Heart right ventricle (tissue), 16 donors: ENCODE data around the gene PTHLH. TPM values are rescaled to one million over a fixed set of nuclear protein-coding genes. Genes with fewer than 3 reads are reported as not detected.

Experiments
- ATAC-seq, 8 donors: fragments of 200-7000 bp; cut with Tn5 transposase; one replicate each; pipeline ENCODE4 v1.9.1; 2020; ENCODE audit warnings: mild to moderate bottlenecking in 8 of 8, moderate library complexity in 8 of 8, moderate number of reproducible peaks in 1 of 8
- DNase-seq, 2 donors: peaks; one replicate each; pipeline ENCODE4 v3.0.0-alpha.2; 2020
- H3K27ac ChIP-seq, 10 donors: fragments of 200-600 bp; sonication (generic) in 2 of 10; one replicate each; pipeline versions ENCODE4 v1.5.0 to v1.8.0; 2020 to 2022; ENCODE audit warnings: mild to moderate bottlenecking in 3 of 10
- H3K27me3 ChIP-seq, 7 donors: fragments of 200-600 bp; one replicate each; pipeline ENCODE4 v1.8.0; 2021 to 2022; ENCODE audit warnings: mild to moderate bottlenecking in 2 of 7
- H3K36me3 ChIP-seq, 9 donors: fragments of 200-600 bp; sonication (generic) in 1 of 9; one replicate each; pipeline versions ENCODE4 v1.5.0 to v1.8.0; 2020 to 2022; ENCODE audit warnings: mild to moderate bottlenecking in 2 of 9
- H3K4me1 ChIP-seq, 9 donors: fragments of 200-600 bp; sonication (generic) in 1 of 9; one replicate each; pipeline versions ENCODE4 v1.5.0 to v1.8.0; 2020 to 2022; ENCODE audit warnings: mild to moderate bottlenecking in 4 of 9
- H3K4me3 ChIP-seq, 10 donors: fragments of 200-600 bp; sonication (generic) in 2 of 10; one replicate each; pipeline versions ENCODE4 v1.5.0 to v1.8.0; 2020 to 2022; ENCODE audit warnings: mild to moderate bottlenecking in 7 of 10, moderate library complexity in 2 of 10
- H3K9me3 ChIP-seq, 11 donors: fragments of 200-600 bp in 10 of 11; sonication (generic) in 2 of 11; one replicate each; pipeline versions ENCODE4 v1.5.0 to v1.8.0; 2013 to 2022; ENCODE audit warnings: mild to moderate bottlenecking in 2 of 11, control low read depth in 1 of 11, moderate library complexity in 1 of 11
- CTCF ChIP-seq, 9 donors: fragments of 200-600 bp; sonication (generic) in 2 of 9; IDR thresholded peaks; one replicate each; pipeline versions ENCODE4 v1.5.0 to v1.8.0; 2021 to 2022; ENCODE audit warnings: antibody characterized with exemption in 9 of 9, mild to moderate bottlenecking in 5 of 9, moderate library complexity in 1 of 9
- WGBS, 2 donors: extraction: QIAGEN DNeasy Blood & Tissue Kit; methylation state at CpG; one replicate each; pipeline ENCODE4 v1.1.7; 2013; ENCODE audit warnings: inconsistent platforms in 1 of 2; 5-methylcytosine and 5-hydroxymethylcytosine counted together
- intact Hi-C, 10 donors: fragments of 100-400 bp; cut with DNase I; formaldehyde crosslinking; loops; one replicate each; pipeline versions ENCODE4 v1.11.1 to v1.14.2; 2022
- polyA plus RNA-seq, 2 donors: library from polyadenylated mRNA; stranded (reverse); fragments of 200-250 nt; gene quantifications; one replicate each; pipeline ENCODE4 v1.2.3, GENCODE V29; 2013
- total RNA-seq, 10 donors: library from RNA; stranded (reverse); fragmentation: NEBNext Ultra II Directional in 3 of 10; extraction: Animal tissue kit (Norgen Biotek cat#: 25700) in 3 of 10; gene quantifications; one replicate each; pipeline versions ENCODE4 v1.2.1 to v1.2.4, GENCODE V29; 2021 to 2023
- donor health status: Arrhythmogenic right ventricular cardiomyopathy.
- donor health status: ischemic (EF 13 %, LVEDD 7.1; RV severe dilation, severe dysfunction).
- donor health status: healthy with polysubstance abuse.
- donor health status: DM: no; HTN: yes; CAD: no.
- donor health status: DM: no; HTN: no; CAD: no.
- donor health status: ischemic (EF 25% LVEDD 6.9; RV normal size, moderate dysfunction).
- donor health status: ischemic (EF 25% LVEDD 5.7; RV mildly dilated, moderate dysfunction).
- donor health status: healthy.
- donor health status: DM: yes; HTN: yes; CAD: no.
- donor health status: Ischemic cardiomyopathy.
- donor health status: ischemic (EF 35%, LVEDD 5.7; RV mildly dilated, moderate dysfunction).
- donor health status: nonischemic (EF 11% LVEDD 7.7; RV severe dilation, severe dysfunction).
- donor health status: DM: yes; HTN: yes; CAD: no.
- donor health status: PGD.
- donor health status: ischemic (EF 29% LVEDD 5.4; RV normal size, mild dysfunction).
- donor health status: nonischemic (EF 23%, LVEDD 6.1; RV moderate dilation, normal function).

The PTHLH gene
- total and polyA plus RNA-seq, 12 donors: 0.21 to 9.4 (median 1.3) TPM; not detected in 2

GRCh38 chr12:27968972-27969623 lies 3.4 kb downstream of the PTHLH start:
- Histone ChIP-seq H3K4me1 (peaks cover 0 to 34% (median 19%) of the 10 kb centered on the region in 9 donors), H3K4me3 (peak overlapping the region; percentile 11 to 62 (median 56)), H3K36me3 (no peaks in the 10 kb centered on the region), H3K27ac (peak overlapping the region in 5 of 10 donors; percentile 30 to 66 (median 41)), H3K27me3 (peaks cover 0 to 97% (median 80%) of the 10 kb centered on the region in 7 donors), H3K9me3 (no peaks in the 10 kb centered on the region)
- 2 to 3% methylated on average over 38 of the region's 38 CpGs for WGBS, 2 donors
- intact Hi-C loops: loop anchor here in 1 of 10 donors (10.0 kb wide), 1 partner anchor 206 kb away; no protein-coding TSS in a partner anchor
- TF ChIP-seq CTCF (IDR thresholded peaks at IDR 0.05): no peak
- DNase-seq (peak; percentile 8 to 16), ATAC-seq (peak in 7 of 8 donors; percentile 14 to 56 (median 45))

GRCh38 chr12:27967551-27968054 lies 4.9 kb downstream of the PTHLH start:
- Histone ChIP-seq H3K4me1 (peaks cover 0 to 34% (median 19%) of the 10 kb centered on the region in 9 donors), H3K27ac (no peak overlapping the region), H3K4me3 (no peak overlapping the region), H3K36me3 (no peaks in the 10 kb centered on the region), H3K9me3 (no peaks in the 10 kb centered on the region), H3K27me3 (peaks cover 0 to 96% (median 78%) of the 10 kb centered on the region in 7 donors)
- intact Hi-C loops: loop anchor here in 1 of 10 donors (10.0 kb wide), 1 partner anchor 207 kb away; no protein-coding TSS in a partner anchor
- no peak for DNase-seq
- WGBS, 2 donors: 50 to 51% methylated on average over 2 of the region's 2 CpGs
- ATAC-seq: no peak
- TF ChIP-seq CTCF (IDR thresholded peaks at IDR 0.05): no peak

GRCh38 chr12:27966870-27967269 lies 5.7 kb downstream of the PTHLH start:
- Histone ChIP-seq H3K36me3 (no peaks in the 10 kb centered on the region), H3K4me1 (peaks cover 0 to 34% (median 19%) of the 10 kb centered on the region in 9 donors), H3K4me3 (no peak overlapping the region), H3K9me3 (no peaks in the 10 kb centered on the region), H3K27me3 (peaks cover 0 to 96% (median 77%) of the 10 kb centered on the region in 7 donors), H3K27ac (no peak overlapping the region)
- no peak for TF ChIP-seq CTCF (IDR thresholded peaks at IDR 0.05)
- ATAC-seq (peak in 3 of 8 donors; percentile 22 to 67 (median 38)), DNase-seq (no peak)
- WGBS, 2 donors: 45 to 50% methylated on average over 2 of the region's 2 CpGs
- intact Hi-C loops: loop anchor here in 1 of 10 donors (10.0 kb wide), 1 partner anchor 208 kb away; no protein-coding TSS in a partner anchor

- DNase-seq (no peak), ATAC-seq (no peak)
- no peak overlapping the region for H3K27ac ChIP-seq
- no peaks in the 10 kb centered on the region for H3K36me3 ChIP-seq
- intact Hi-C loops: loop anchor here in 1 of 10 donors (10.0 kb wide), 1 partner anchor 209 kb away; no protein-coding TSS in a partner anchor
- TF ChIP-seq CTCF (IDR thresholded peaks at IDR 0.05): no peak
- H3K9me3 ChIP-seq: no peaks in the 10 kb centered on the region
- H3K27me3 ChIP-seq: peaks cover 0 to 93% (median 68%) of the 10 kb centered on the region in 7 donors
- peaks cover 0 to 34% (median 18%) of the 10 kb centered on the region in 9 donors for H3K4me1 ChIP-seq
- 83% methylated on average over 2 of the region's 2 CpGs for WGBS, 2 donors
- H3K4me3 ChIP-seq: no peak overlapping the region
Observed at GRCh38 chr12:27965966-27966365, 6.6 kb downstream of the PTHLH start.
